Activated naive CD4-positive, alpha-beta T cell treated with anti-CD3 and anti-CD28 coated beads, Interleukin-2, amount 50 U/mL, for 24 hours (primary cell): Measurements from ENCODE around the gene IPO9.
A peak's percentile ranks its signal among the peaks of the same experiment; 100 is the strongest.
"Not testable (repeated sequence)": the region's sequence is repeated elsewhere in the genome, so short reads cannot be mapped to it uniquely, and the experiment has no call there.

Source experiments
- H3K27ac Mint-ChIP-seq: one replicate; pipeline ENCODE4 v1.8.0; 2021; ENCODE audit warnings: mild to moderate bottlenecking, mixed read lengths
- H3K27me3 Mint-ChIP-seq: one replicate; pipeline ENCODE4 v1.8.0; 2021; ENCODE audit warnings: mixed read lengths
- H3K36me3 Mint-ChIP-seq: one replicate; pipeline ENCODE4 v1.8.0; 2021; ENCODE audit warnings: mixed read lengths
- H3K4me1 Mint-ChIP-seq: one replicate; pipeline ENCODE4 v1.8.0; 2021; ENCODE audit warnings: mixed read lengths
- H3K4me3 Mint-ChIP-seq: one replicate; pipeline ENCODE4 v1.8.0; 2021; ENCODE audit warnings: mild to moderate bottlenecking, mixed read lengths
- H3K9me3 Mint-ChIP-seq: one replicate; pipeline ENCODE4 v1.8.0; 2021; ENCODE audit warnings: mixed read lengths

IPO9 gene

DNA sequence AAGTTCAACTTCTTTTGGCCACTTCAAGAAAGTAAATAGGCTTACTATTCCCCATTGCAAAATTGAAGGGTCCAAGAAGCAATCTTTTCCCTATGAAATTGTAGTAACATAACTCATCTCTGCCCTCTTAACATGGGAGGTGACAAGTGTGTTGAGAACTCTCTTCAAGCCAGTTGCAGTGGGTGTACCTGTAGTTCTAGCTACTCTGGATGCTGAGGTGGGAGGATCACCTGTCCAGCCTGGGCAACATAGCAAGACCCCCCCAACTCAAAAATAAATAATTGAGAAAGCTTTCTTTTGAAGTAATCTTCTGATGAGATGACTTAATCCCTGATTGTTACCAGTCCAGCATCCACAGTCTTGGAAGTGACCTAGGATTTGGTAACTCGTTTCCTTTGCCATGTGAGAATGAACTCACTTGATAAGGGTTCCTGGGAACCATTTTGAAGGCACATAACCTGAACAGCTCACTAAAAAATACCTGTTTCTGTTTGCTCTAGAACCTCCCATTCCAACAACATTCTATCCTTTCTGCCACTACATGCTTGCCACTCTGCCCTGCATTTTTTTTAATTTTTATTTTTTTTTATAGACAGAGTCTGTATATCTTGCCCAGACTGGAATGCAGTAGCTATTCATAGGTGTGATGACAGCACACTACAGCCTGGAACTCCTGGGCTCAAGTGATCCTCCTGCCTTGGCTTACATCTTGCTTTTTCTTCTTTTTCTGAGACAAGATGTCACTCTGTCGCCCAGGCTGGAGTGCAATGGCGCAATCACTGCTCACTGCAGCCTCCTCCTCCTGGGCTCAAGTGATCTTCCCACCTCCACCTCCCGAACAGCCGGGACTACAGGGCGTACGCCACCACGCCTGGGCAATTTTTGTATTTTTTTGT is 1.4 kb upstream of the IPO9 start:
- Mint-ChIP-seq H3K4me1 (peaks cover 34% of the 10 kb centered on the region), H3K27me3 (no peaks in the 10 kb centered on the region), H3K27ac (peak overlapping the region; percentile 1), H3K4me3 (no peak overlapping the region), H3K9me3 (no peaks in the 10 kb centered on the region), H3K36me3 (peaks cover 2% of the 10 kb centered on the region)

DNA sequence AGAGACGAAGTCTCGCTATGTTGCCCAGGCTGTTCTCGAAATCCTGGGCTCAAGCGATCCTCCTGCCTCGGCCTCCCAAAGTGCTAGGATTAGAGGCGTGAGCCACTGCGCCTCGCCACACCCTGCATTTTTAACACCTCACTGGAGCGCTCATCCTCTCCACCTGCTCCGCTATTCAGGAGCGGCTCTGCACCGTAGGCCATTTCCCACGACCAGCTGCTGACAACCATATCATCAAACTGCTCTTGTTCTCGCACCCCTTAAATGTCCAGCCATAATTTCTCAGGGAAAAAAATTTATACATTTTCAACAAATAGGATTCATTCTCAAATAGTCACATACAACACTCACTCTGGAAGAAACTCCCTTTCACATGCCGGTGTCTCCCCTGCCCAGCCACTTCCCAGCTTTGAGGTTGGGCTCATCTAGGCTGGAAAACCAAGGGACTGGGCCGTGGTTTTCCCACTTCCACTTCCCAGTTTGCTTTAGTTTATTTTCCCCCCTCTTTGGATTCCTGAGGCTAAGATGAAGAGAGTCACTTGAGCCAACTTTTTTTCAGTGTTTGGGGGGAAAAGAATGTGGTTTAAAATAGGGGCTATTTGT is 639 bp upstream of the IPO9 start:
- Mint-ChIP-seq H3K36me3 (peaks cover under 1% of the 10 kb centered on the region), H3K4me1 (peaks cover 38% of the 10 kb centered on the region), H3K4me3 (peak overlapping the region; percentile 95), H3K27me3 (no peaks in the 10 kb centered on the region), H3K9me3 (no peaks in the 10 kb centered on the region), H3K27ac (peak overlapping the region; percentile 68)

DNA sequence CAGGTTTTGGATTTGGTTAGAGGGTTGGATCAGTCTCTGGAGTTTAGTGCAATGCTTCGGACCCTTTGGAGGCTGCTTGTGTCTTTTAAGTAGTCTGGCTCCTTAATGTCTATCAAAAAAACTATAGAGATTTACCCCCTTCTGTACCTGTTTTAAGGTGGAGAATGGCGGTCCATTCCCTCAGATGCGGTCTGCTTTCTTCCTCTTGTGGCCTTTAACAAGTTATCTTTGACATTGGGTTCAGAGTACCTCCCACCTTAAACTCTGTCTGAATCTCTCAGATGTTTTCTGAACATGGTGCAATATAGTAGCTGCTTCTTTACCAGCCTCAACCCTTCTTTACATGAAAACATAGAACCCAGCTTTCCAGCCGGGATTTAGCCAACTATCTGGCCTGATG is 2.4 kb downstream of the IPO9 start:
- Mint-ChIP-seq H3K4me1 (peaks cover 62% of the 10 kb centered on the region), H3K4me3 (peak overlapping the region; percentile 95), H3K27me3 (no peaks in the 10 kb centered on the region), H3K9me3 (no peaks in the 10 kb centered on the region), H3K27ac (no peak overlapping the region), H3K36me3 (no peaks in the 10 kb centered on the region)

DNA sequence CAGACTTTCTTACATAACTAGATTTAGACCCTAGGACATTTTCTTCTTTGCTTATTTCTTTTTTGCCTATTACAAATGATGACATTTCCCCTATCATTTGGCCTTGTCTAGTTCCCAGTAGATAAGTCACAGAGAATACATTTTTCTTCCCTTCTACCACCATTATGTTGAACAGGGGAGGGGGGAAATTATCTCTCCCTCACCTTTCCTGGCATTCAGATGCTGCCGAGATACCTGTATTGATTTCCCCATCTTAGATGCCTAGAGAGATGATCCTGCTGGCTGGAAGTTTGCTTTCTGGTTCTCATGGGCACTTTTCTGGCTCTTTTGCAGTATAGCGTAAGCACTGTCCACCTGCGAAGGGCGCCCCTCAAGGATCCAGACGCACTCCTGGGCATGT is 5.7 kb downstream of the IPO9 start:
- Mint-ChIP-seq H3K36me3 (peaks cover 3% of the 10 kb centered on the region), H3K4me3 (no peak overlapping the region), H3K27me3 (no peaks in the 10 kb centered on the region), H3K27ac (no peak overlapping the region), H3K9me3 (no peaks in the 10 kb centered on the region), H3K4me1 (peaks cover 72% of the 10 kb centered on the region)

DNA sequence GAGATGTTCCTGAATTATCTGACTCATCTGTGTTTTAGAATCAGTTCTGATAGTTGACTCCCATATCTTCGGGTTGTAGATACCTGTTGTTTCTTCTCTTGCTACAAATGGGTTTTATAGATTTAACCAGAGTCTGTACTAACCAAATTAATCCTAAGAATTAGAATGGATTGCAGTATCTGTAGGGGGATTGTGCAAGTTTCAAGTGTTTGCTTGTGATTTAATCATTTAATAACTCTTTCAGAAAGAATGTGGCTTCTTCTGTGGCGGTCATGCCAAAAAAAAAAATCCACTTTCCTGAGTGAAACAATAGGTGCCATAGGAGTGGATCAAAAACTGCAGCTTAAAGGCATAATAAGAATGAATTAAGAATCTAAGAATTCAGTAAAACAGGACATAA is 9.4 kb downstream of the IPO9 start:
- Mint-ChIP-seq H3K27me3 (no peaks in the 10 kb centered on the region), H3K9me3 (no peaks in the 10 kb centered on the region), H3K36me3 (peaks cover 3% of the 10 kb centered on the region), H3K4me3 (no peak overlapping the region), H3K4me1 (peaks cover 73% of the 10 kb centered on the region), H3K27ac (no peak overlapping the region)

DNA sequence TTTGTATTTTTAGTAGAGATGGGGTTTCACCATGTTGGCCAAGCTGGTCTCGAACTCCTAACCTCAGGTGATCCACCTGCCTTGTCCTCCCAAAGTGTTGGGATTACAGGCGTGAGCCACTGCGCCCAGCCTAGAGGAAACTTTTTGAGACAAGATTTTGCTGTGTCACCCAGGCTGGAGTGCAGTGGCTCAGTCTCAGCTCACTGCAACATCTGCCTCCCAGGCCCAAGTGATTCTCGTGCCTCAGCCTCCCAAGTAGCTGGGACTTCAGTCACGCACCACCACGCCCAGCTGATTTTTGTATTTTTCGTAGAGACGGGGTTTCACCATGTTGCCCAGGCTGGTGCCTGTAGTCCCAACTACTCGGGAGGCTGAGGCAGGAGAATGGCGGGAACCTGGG is 10.1 kb downstream of the IPO9 start:
- not testable (repeated sequence) for H3K4me3 Mint-ChIP-seq, H3K27me3 Mint-ChIP-seq, H3K9me3 Mint-ChIP-seq, H3K36me3 Mint-ChIP-seq, H3K27ac Mint-ChIP-seq
- H3K4me1 Mint-ChIP-seq = peaks cover 70% of the 10 kb centered on the region

DNA sequence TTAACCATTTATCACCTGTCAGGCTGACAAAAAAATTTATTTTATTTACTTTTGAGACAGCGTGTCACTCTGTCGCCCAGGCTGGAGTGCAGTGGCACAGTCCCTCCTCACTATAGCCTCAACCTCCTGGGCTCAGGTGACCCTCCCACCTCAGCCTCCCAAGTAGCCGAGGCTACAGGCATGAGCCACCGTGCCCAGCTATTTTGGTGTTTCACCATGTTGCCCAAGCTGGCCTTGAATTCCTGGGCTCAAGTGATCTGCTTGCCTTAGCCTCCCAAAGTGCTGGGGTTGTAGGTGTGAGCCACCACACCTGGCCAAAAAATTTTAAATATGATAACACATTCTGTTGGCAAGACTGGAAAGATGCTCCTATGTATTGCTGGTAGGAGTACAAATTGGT is 11.1 kb downstream of the IPO9 start:
- peaks cover 66% of the 10 kb centered on the region for H3K4me1 Mint-ChIP-seq
- no peaks in the 10 kb centered on the region for H3K9me3 Mint-ChIP-seq
- no peak overlapping the region for H3K27ac Mint-ChIP-seq
- H3K27me3 Mint-ChIP-seq = no peaks in the 10 kb centered on the region
- no peak overlapping the region for H3K4me3 Mint-ChIP-seq
- peaks cover 3% of the 10 kb centered on the region for H3K36me3 Mint-ChIP-seq

DNA sequence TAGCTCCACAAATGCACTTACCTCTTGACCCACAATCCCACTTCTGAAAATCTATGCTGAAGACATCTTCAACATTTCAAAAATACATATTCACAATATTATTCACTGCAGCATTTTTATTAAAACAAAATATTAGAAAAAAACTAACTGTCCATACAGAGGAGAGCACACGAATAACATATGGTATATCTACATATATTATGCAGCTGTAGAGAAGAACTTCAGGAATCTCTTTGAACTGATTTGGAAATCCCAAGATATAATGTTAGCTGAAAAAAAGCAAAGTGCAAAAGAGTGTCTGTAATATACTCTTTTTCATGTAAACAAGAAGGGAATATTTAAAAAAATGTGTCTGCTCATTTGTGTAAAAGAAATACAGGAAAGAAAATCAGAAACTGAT is 11.5 kb downstream of the IPO9 start:
- no peak overlapping the region for H3K27ac Mint-ChIP-seq
- no peaks in the 10 kb centered on the region for H3K27me3 Mint-ChIP-seq
- H3K4me3 Mint-ChIP-seq = no peak overlapping the region
- peaks cover 3% of the 10 kb centered on the region for H3K36me3 Mint-ChIP-seq
- peaks cover 62% of the 10 kb centered on the region for H3K4me1 Mint-ChIP-seq
- H3K9me3 Mint-ChIP-seq = no peaks in the 10 kb centered on the region

DNA sequence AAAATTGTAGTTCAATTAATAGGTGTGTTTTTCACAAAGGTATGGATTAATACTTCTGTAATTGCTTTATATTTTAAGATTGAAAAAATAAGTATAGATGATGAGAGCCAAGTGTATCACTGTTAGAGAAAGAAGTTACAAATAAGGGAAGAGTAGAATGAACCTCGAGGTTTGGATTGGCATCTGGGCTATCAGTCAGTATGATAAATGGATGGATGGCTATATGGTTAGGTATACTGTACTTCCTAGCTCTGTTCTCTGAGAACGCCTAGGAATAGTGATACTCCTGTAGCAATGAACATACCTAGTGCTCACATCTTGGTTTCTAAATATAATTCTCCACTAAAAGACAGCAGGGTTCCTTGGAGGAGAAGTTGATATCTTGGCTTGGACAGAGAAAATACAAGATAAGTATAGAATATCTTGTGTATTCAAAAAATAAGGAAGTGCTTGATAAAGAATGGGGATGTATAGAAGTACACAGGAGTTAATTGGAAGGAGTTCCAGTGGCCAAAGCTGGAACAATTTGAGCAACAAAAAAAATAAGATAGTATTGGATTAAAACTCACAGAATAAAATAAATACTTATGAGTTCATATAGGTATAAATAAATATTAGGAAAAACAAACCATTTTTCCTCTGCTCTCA is 12.4 kb downstream of the IPO9 start:
- Mint-ChIP-seq H3K4me1 (peaks cover 62% of the 10 kb centered on the region), H3K27me3 (no peaks in the 10 kb centered on the region), H3K9me3 (no peaks in the 10 kb centered on the region), H3K27ac (no peak overlapping the region), H3K4me3 (no peak overlapping the region), H3K36me3 (peaks cover 3% of the 10 kb centered on the region)

DNA sequence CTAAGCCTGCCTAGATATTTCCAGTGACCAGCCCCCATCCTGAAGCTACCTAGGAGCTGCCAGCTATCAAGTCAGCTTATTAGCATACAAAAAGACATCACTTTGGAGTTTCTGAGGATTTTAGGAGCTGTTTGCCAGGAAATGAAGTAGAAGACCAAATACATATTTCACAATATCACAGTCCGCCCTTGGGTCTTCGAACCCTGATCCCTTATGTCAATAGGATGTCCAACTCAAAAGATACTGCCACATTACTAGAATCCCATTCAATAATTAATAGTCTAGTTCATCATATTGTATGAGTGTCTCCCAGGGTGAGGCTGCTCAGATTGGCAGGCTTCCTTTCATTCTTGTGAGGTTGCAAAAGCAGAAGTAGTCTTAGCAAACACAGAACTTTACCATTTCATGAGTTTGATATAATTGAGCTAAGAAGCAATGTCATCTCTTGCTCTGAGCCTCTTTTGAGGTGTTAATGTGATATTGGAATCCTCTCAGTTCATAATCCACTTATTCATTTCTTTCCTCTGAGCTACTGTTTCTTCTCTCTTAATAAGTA is 13.6 kb downstream of the IPO9 start:
- Mint-ChIP-seq H3K36me3 (peaks cover 3% of the 10 kb centered on the region), H3K4me1 (peaks cover 58% of the 10 kb centered on the region), H3K27ac (no peak overlapping the region), H3K4me3 (no peak overlapping the region), H3K27me3 (no peaks in the 10 kb centered on the region), H3K9me3 (no peaks in the 10 kb centered on the region)

DNA sequence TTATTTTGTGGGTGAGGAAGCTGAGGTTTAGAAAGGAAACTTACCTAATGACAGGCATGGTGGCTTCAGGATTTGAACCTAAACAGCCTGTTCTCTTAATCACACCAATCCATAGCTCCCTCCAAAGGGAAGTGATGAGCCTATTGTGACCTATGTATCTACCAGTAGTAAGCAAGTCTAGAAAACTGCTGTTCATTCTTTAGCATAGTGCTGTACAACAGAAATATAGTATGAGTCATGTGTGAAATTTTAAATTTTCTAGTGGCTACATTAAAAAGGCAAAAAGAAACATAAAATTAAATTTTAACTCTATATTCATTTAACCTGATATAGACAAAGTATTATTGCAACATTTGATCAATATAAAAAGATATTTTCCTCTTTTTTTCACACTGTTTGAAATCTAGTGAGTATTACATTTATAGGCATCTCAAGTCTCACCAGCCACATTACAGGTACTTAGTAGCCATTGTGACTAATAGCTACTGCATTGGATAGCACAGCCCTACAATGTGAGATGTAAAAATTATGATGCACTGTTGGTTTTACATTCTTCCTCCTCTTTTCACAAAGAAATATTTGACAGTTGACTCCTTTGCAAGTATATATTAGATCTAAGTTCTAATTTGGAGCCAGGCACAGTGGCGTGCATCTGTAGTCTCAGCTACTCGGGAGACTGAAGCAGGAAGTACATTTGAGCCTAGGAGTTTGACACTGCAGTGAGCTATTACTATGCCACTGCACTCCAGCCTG is 16.6 kb downstream of the IPO9 start:
- Mint-ChIP-seq H3K4me1 (peaks cover 49% of the 10 kb centered on the region), H3K27ac (peak overlapping the region; percentile 43), H3K9me3 (no peaks in the 10 kb centered on the region), H3K27me3 (no peaks in the 10 kb centered on the region), H3K36me3 (peaks cover 9% of the 10 kb centered on the region), H3K4me3 (no peak overlapping the region)

DNA sequence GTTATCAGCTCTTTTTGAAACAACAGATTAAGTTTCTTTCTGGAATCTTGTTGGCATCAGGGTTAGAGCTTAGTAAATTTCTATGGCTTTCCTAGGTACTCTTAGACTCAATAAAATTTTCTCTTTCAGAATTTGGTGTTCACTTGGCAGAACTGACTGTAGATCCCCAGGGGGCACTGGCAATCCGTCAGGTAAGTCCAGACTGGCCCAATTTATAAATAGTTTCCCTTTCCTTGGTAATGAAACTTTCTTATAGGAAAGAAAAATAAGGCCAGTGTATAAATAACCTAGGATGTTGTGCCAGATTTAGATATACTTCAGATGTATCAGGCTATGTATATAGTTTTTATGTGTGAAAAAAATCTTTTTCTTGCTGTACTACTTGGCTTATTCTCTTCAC is 18.2 kb downstream of the IPO9 start:
- Mint-ChIP-seq H3K4me3 (no peak overlapping the region), H3K27ac (no peak overlapping the region), H3K36me3 (peaks cover 14% of the 10 kb centered on the region), H3K9me3 (no peaks in the 10 kb centered on the region), H3K4me1 (peaks cover 32% of the 10 kb centered on the region), H3K27me3 (no peaks in the 10 kb centered on the region)

DNA sequence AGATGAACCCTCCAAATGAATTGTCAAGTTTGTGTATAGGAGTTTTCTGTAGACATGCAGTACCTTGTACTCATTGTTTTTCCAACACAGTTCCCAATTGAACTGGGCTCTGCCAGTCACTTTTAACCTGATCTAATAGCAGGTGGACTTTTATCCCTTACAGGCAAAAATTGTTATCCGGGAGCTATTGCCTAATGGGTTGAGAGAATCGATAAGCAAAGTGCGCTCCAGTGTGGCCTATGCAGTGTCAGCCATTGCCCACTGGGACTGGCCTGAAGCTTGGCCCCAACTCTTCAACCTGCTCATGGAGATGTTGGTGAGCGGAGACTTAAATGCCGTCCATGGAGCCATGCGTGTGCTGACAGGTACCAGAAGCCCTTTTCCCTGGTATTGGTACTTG is 19.3 kb downstream of the IPO9 start:
- H3K9me3 Mint-ChIP-seq = no peaks in the 10 kb centered on the region
- peaks cover 14% of the 10 kb centered on the region for H3K36me3 Mint-ChIP-seq

DNA sequence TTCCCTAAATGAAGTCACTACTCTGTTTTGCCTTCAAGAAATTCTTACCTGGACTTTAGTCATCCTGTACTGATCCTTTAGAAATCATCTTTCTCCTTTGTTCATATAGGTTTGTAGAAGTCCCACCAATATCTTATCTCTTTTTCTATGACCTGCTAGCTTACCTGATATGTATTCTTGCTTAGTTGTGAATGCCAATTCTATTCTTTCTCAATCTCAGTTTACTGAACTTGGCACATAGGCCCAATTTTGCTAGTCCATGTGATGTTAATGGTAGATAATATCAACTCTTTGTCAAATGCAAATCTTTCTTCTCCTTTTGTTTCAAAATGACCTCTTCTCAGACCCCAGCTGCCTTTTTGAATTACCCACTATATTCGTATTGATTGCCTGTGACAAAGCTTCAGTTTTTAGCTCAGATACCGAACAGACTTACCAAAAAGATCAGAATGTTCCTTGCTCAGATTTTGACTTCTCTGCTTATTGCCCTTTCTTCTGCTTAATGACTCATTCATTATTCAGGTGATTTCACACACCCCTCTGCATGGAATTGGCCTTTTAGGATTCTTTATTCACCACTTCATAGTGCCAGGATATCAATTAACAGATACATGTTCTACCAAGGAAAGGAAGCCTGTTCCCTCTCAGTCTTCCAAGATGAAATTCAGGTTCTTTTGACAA is 20.6 kb downstream of the IPO9 start:
- H3K27me3 Mint-ChIP-seq = no peaks in the 10 kb centered on the region
- H3K27ac Mint-ChIP-seq = no peak overlapping the region
- no peak overlapping the region for H3K4me3 Mint-ChIP-seq
- H3K36me3 Mint-ChIP-seq = peaks cover 15% of the 10 kb centered on the region
- H3K4me1 Mint-ChIP-seq = peaks cover 18% of the 10 kb centered on the region
- H3K9me3 Mint-ChIP-seq = no peaks in the 10 kb centered on the region

More for the DNA sequence above, 19.3 kb downstream of the IPO9 start:
- Mint-ChIP-seq H3K4me3 (no peak overlapping the region), H3K27me3 (no peaks in the 10 kb centered on the region), H3K27ac (no peak overlapping the region), H3K4me1 (peaks cover 24% of the 10 kb centered on the region)

DNA sequence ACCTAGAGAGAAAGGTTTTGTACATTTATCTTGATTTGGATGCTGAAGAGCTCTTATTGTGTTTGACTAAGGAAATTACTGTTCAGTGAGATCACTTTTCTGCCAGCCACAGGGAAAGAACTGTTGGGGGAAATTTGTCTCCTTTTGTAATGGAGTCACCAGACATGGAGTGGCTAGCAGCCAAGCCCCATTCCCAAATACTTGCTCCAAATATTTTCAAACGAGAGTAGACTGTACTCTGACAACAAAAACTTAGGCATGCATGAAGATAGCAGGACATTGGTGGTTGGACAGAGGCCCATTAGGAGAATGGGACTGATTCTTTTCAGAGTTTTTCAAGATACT is 21.1 kb downstream of the IPO9 start:
- Mint-ChIP-seq H3K4me3 (no peak overlapping the region), H3K27me3 (no peaks in the 10 kb centered on the region), H3K9me3 (no peaks in the 10 kb centered on the region), H3K27ac (no peak overlapping the region), H3K36me3 (peaks cover 16% of the 10 kb centered on the region), H3K4me1 (peaks cover 16% of the 10 kb centered on the region)
